SK-N-SH (cell line): Measurements from ENCODE around the gene GHR. TPM values are rescaled to one million over a fixed set of nuclear protein-coding genes. Genes with fewer than 3 reads are reported as not detected.

Source experiments
- CTCF ChIA-PET: fragments of 300-600, 350-600 bp; formaldehyde crosslinking; extraction: SDS; loops from one replicate; lab custom pipeline; 2021; lab: Yijun Ruan, JAX
- POLR2A ChIA-PET: fragments of 350-600 bp; sonication (Branson Sonifier 250); formaldehyde crosslinking; extraction: SDS; loops from one replicate; lab custom pipeline; 2020; ENCODE audit warnings: antibody characterized with exemption, inconsistent platforms; lab: Yijun Ruan, JAX
- DNase-seq: peaks from one replicate; pipeline ENCODE4 v3.0.0; 2012
- H2AFZ ChIP-seq: fragments of 200-600 bp; sonication (generic); 2 replicates; pipeline ENCODE4 v1.8.1; 2016; ENCODE audit warnings: antibody characterized with exemption, mild to moderate bottlenecking, low read depth
- H3F3A ChIP-seq: fragments of 200-600 bp; sonication (generic); replicated peaks from 2 replicates; pipeline ENCODE3; 2016; ENCODE audit warnings: antibody characterized with exemption, mild to moderate bottlenecking; ENCODE audit not compliant: insufficient read depth
- H3K27ac ChIP-seq, 2 experiments: fragments of 200-500 bp in 1 of 2; fragments of 200-600 bp in 1 of 2; sonication (Bioruptor generic) in 1 of 2; sonication (generic), shearing (Covaris generic) in 1 of 2; 2 replicates each; pipeline versions ENCODE4 v1.5.1 to v1.6.1; 2014 to 2016; ENCODE audit warnings: low read depth in 2 of 2, inconsistent platforms in 1 of 2, low read length in 1 of 2, mild to moderate bottlenecking in 1 of 2, mixed read lengths in 1 of 2
- H3K27me3 ChIP-seq: fragments of 200-600 bp; sonication (generic), shearing (Covaris generic); 2 replicates; pipeline ENCODE4 v1.6.1; 2016; ENCODE audit warnings: mixed run types; ENCODE audit not compliant: insufficient read depth
- H3K36me3 ChIP-seq, 2 experiments: fragments of 200-500 bp in 1 of 2; fragments of 200-600 bp in 1 of 2; sonication (Bioruptor generic) in 1 of 2; sonication (generic) in 1 of 2; replicated peaks in 1 of 2; 2 replicates each; pipeline versions ENCODE3 to v1.5.1; 2014 to 2016; ENCODE audit warnings: low read length in 1 of 2, mild to moderate bottlenecking in 1 of 2; ENCODE audit not compliant: insufficient read depth in 2 of 2, control insufficient read depth in 1 of 2
- H3K4me1 ChIP-seq, 2 experiments: fragments of 200-500 bp in 1 of 2; fragments of 200-600 bp in 1 of 2; sonication (Bioruptor generic) in 1 of 2; sonication (generic), shearing (Covaris generic) in 1 of 2; 2 replicates each; pipeline versions ENCODE4 v1.5.1 to v1.6.1; 2014 to 2016; ENCODE audit warnings: low read depth in 1 of 2, low read length in 1 of 2, mixed run types in 1 of 2; ENCODE audit not compliant: insufficient read depth in 2 of 2, control insufficient read depth in 1 of 2
- H3K4me2 ChIP-seq: fragments of 200-600 bp; sonication (generic), shearing (Covaris generic); 2 replicates; pipeline ENCODE4 v1.6.1; 2017; ENCODE audit warnings: mixed run types
- H3K4me3 ChIP-seq, 2 experiments: fragments of 200-500 bp in 1 of 2; fragments of 200-600 bp in 1 of 2; sonication (Bioruptor generic) in 1 of 2; sonication (generic), shearing (Covaris generic) in 1 of 2; 2 replicates each; pipeline versions ENCODE4 v1.5.1 to v1.8.1; 2014 to 2016; ENCODE audit warnings: low read depth in 2 of 2, inconsistent platforms in 1 of 2, low read length in 1 of 2, mild to moderate bottlenecking in 1 of 2, mixed read lengths in 1 of 2, moderate library complexity in 1 of 2
- H3K79me2 ChIP-seq: fragments of 200-600 bp; sonication (generic); 2 replicates; pipeline ENCODE4 v1.8.1; 2017; ENCODE audit warnings: mild to moderate bottlenecking; ENCODE audit not compliant: insufficient read depth
- H3K9ac ChIP-seq: fragments of 200-600 bp; sonication (generic); 2 replicates; pipeline ENCODE4 v1.6.1; 2017; ENCODE audit warnings: mixed run types
- H3K9me2 ChIP-seq: fragments of 200-600 bp; sonication (generic); 2 replicates; pipeline ENCODE4 v1.6.1; 2017; ENCODE audit warnings: mixed run types
- H3K9me3 ChIP-seq: fragments of 200-600 bp; sonication (generic); 2 replicates; pipeline ENCODE4 v1.6.1; 2017; ENCODE audit warnings: mixed run types, mild to moderate bottlenecking, moderate library complexity
- H4K20me1 ChIP-seq: fragments of 200-600 bp; sonication (generic); 2 replicates; pipeline ENCODE4 v1.6.1; 2017; ENCODE audit warnings: mild to moderate bottlenecking, mixed run types; ENCODE audit not compliant: insufficient read depth
- ELF1 ChIP-seq: IDR thresholded peaks from 2 replicates; pipeline ENCODE4 v1.4.0; 2012
- EZH2phosphoT487 ChIP-seq: fragments of 200-600 bp; sonication (generic); IDR thresholded peaks from 2 replicates; pipeline ENCODE4 v1.6.1; 2017; ENCODE audit warnings: low read depth, mixed run types, mild to moderate bottlenecking, antibody characterized with exemption, moderate library complexity, borderline replicate concordance
- FOSL2 ChIP-seq: IDR thresholded peaks from 2 replicates; pipeline ENCODE4 v1.4.0; 2012; ENCODE audit warnings: low read depth, mild to moderate bottlenecking, moderate library complexity, borderline replicate concordance
- FOXJ3 ChIP-seq: sonication (generic); formaldehyde crosslinking; IDR thresholded peaks from 2 replicates; pipeline ENCODE4 v1.5.1; 2020; ENCODE audit warnings: mild to moderate bottlenecking, missing genetic modification reagents
- FOXM1 ChIP-seq: IDR thresholded peaks from 2 replicates; pipeline ENCODE4 v1.4.0; 2012; ENCODE audit warnings: low read depth, mild to moderate bottlenecking
- JUND ChIP-seq: IDR thresholded peaks from 2 replicates; pipeline ENCODE4 v1.4.0; 2012
- MEF2A ChIP-seq: IDR thresholded peaks from 2 replicates; pipeline ENCODE4 v1.4.0; 2012; ENCODE audit warnings: low read depth, borderline replicate concordance
- MXI1 ChIP-seq: IDR thresholded peaks from 2 replicates; pipeline ENCODE4 v1.6.1; 2012; ENCODE audit warnings: mild to moderate bottlenecking, low read depth, low read length, improper control_type of control experiment
- NRF1 ChIP-seq: IDR thresholded peaks from 2 replicates; pipeline ENCODE4 v1.6.1; 2012; ENCODE audit warnings: low read depth, mild to moderate bottlenecking, low read length
- POLR2AphosphoS5 ChIP-seq: IDR thresholded peaks from 2 replicates; pipeline ENCODE4 v1.6.1; 2012; ENCODE audit warnings: low read depth, low read length
- RCOR1 ChIP-seq: fragments of 150-350 bp; IDR thresholded peaks from 2 replicates; pipeline ENCODE4 v1.6.1; 2017; ENCODE audit warnings: antibody characterized with exemption, low read length
- SIN3A ChIP-seq: IDR thresholded peaks from 2 replicates; pipeline ENCODE4 v1.6.1; 2012; ENCODE audit warnings: low read depth, mild to moderate bottlenecking, low read length, moderate library complexity, borderline replicate concordance
- SMC3 ChIP-seq: IDR thresholded peaks from 2 replicates; pipeline ENCODE4 v1.6.1; 2012; ENCODE audit warnings: low read depth, low read length, improper control_type of control experiment
- TAF1 ChIP-seq: IDR thresholded peaks from 2 replicates; pipeline ENCODE4 v1.6.1; 2012; ENCODE audit warnings: low read depth, mild to moderate bottlenecking, low read length, moderate library complexity, borderline replicate concordance
- YY1 ChIP-seq: IDR thresholded peaks from 2 replicates; pipeline ENCODE4 v1.4.0; 2012; ENCODE audit warnings: low read depth, mild to moderate bottlenecking
- WGBS: methylation state at CpG from one replicate; pipeline ENCODE4 v1.1.6; 2017; ENCODE audit warnings: low lambda C conversion rate; 5-methylcytosine and 5-hydroxymethylcytosine counted together
- polyA plus RNA-seq, 3 experiments: library from polyadenylated mRNA; depleted of rRNA; stranded (reverse); fragments of >200 nt; gene quantifications; 2 replicates each; pipeline ENCODE4 v1.2.3, GENCODE V29; 2012
- TF ChIP-seq, protein P1 (sequence below): fragments of 150-350 bp; IDR thresholded peaks from 2 replicates; pipeline ENCODE4 v1.6.1; 2016; ENCODE audit warnings: mild to moderate bottlenecking, low read depth, low read length
- TF ChIP-seq, protein P2 (sequence below): IDR thresholded peaks from 2 replicates; pipeline ENCODE4 v1.4.0; 2012; ENCODE audit warnings: low read depth
- TF ChIP-seq, protein P3 (sequence below): fragments of 200-600 bp; sonication (generic); IDR thresholded peaks from 2 replicates; pipeline ENCODE4 v1.6.1; 2017; ENCODE audit warnings: antibody characterized with exemption, mild to moderate bottlenecking, moderate library complexity

GHR gene
- polyA plus RNA-seq, 1 of the 3 experiments (the other 2 are of a cell fraction) = 0.03 TPM

DNA sequence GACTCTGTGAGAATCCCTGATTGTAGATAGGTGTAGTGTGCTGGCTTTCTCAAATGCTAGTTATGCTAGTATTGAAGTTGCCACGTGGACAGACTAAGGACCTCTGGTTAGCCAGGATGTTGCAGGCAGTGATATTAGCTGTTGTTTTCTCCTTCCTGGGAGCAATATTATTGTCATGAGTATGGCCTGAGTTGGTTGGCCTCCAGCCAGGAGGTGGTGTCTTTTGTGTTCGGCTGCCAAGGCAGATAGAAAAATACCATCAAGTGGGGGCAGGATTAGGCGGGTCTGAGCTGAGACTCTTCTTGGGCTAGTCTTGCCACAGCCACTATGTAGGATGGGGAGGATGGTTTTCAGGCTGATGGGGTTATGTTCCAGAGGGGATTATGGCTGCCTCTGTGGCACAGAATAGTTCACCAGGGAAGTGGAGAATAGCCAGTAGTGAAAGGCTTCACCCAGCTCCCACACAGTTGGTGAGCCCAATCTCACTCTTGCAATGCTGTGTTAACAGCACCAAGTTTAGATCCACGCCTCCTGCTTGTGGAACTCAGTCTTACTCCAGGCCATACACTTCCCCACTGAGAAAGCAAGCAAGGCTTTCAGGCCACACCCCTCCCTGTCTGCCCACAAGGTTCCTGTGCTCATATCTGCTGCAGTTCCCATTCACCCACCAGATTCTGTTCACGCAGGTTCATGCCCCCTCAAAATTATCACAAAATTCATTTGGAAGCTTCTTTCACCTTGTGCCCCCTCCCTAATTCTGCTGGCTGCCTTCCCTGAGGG, 31.2 kb downstream of the GHR start:
- H3K9me2 ChIP-seq = no peaks in the 10 kb centered on the region
- no peaks in the 10 kb centered on the region for H3F3A ChIP-seq
- H3K4me1 ChIP-seq = no peaks in the 10 kb centered on the region
- H2AFZ ChIP-seq = no peak overlapping the region
- 0% methylated on average over 5 of the region's 5 CpGs for WGBS
- H3K4me2 ChIP-seq = no peak overlapping the region
- ChIA-PET CTCF (interaction anchor here (1.4 kb wide), 1 partner anchor 32 kb away, joined by 4 read pairs; the partner anchor contains the start of gene GHR), POLR2A (no interaction called here)
- H3K27me3 ChIP-seq = no peaks in the 10 kb centered on the region
- no peak overlapping the region for H3K9ac ChIP-seq
- no peaks in the 10 kb centered on the region for H3K36me3 ChIP-seq
- no peak for DNase-seq
- H3K27ac ChIP-seq = no peak overlapping the region
- no peak overlapping the region for H3K4me3 ChIP-seq
- no peaks in the 10 kb centered on the region for H4K20me1 ChIP-seq
- no peaks in the 10 kb centered on the region for H3K79me2 ChIP-seq
- H3K9me3 ChIP-seq = no peaks in the 10 kb centered on the region
- TF ChIP-seq TAF1 (no peak), FOSL2 (no peak), RCOR1 (no peak), SMC3 (no peak), MXI1 (no peak), YY1 (no peak), NRF1 (no peak), FOXJ3 (CRISPR knock-in tag) (no peak), EZH2phosphoT487 (no peak), JUND (no peak), MEF2A (no peak), ELF1 (no peak), FOXM1 (no peak), SIN3A (no peak), POLR2AphosphoS5 (no peak)
- TF ChIP-seq, protein P1, sequence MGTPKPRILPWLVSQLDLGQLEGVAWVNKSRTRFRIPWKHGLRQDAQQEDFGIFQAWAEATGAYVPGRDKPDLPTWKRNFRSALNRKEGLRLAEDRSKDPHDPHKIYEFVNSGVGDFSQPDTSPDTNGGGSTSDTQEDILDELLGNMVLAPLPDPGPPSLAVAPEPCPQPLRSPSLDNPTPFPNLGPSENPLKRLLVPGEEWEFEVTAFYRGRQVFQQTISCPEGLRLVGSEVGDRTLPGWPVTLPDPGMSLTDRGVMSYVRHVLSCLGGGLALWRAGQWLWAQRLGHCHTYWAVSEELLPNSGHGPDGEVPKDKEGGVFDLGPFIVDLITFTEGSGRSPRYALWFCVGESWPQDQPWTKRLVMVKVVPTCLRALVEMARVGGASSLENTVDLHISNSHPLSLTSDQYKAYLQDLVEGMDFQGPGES = no peak
- TF ChIP-seq, protein P2, sequence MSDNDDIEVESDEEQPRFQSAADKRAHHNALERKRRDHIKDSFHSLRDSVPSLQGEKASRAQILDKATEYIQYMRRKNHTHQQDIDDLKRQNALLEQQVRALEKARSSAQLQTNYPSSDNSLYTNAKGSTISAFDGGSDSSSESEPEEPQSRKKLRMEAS = no peak
- TF ChIP-seq, protein P3, sequence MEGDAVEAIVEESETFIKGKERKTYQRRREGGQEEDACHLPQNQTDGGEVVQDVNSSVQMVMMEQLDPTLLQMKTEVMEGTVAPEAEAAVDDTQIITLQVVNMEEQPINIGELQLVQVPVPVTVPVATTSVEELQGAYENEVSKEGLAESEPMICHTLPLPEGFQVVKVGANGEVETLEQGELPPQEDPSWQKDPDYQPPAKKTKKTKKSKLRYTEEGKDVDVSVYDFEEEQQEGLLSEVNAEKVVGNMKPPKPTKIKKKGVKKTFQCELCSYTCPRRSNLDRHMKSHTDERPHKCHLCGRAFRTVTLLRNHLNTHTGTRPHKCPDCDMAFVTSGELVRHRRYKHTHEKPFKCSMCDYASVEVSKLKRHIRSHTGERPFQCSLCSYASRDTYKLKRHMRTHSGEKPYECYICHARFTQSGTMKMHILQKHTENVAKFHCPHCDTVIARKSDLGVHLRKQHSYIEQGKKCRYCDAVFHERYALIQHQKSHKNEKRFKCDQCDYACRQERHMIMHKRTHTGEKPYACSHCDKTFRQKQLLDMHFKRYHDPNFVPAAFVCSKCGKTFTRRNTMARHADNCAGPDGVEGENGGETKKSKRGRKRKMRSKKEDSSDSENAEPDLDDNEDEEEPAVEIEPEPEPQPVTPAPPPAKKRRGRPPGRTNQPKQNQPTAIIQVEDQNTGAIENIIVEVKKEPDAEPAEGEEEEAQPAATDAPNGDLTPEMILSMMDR = no peak
